Epithelial cell of prostate (primary cell): ENCODE measurements around the gene TUBAL3.
"Not testable (repeated sequence)": the region's sequence is repeated elsewhere in the genome, so short reads cannot be mapped to it uniquely, and the experiment has no call there.

Experiments
- DNase-seq: peaks from one replicate; pipeline ENCODE4 v3.0.0-alpha.2; 2011; ENCODE audit warnings: low read depth, low spot score
- H3K27ac ChIP-seq: fragments of 450-650 bp; 2 replicates; pipeline ENCODE4 v1.5.1; 2017; ENCODE audit warnings: mild to moderate bottlenecking

TUBAL3 gene

GRCh38 chr10:5387169-5387568 lies 17.5 kb downstream of the TUBAL3 start:
- H3K27ac ChIP-seq = no peak overlapping the region
- DNase-seq = no peak

GRCh38 chr10:5385224-5385623 lies 19.4 kb downstream of the TUBAL3 start:
- DNase-seq = no peak
- H3K27ac ChIP-seq = no peak overlapping the region

GRCh38 chr10:5381187-5381586 lies 23.4 kb downstream of the TUBAL3 start:
- no peak overlapping the region for H3K27ac ChIP-seq
- DNase-seq = no peak

- DNase-seq, H3K27ac ChIP-seq: not testable (repeated sequence)
Measured at GRCh38 chr10:5380395-5380794, 24.2 kb downstream of the TUBAL3 start.

- H3K27ac ChIP-seq, DNase-seq: not testable (repeated sequence)
Measured at GRCh38 chr10:5379202-5379601, 25.4 kb downstream of the TUBAL3 start.

- H3K27ac ChIP-seq = no peak overlapping the region
- no peak for DNase-seq
Measured at GRCh38 chr10:5376450-5376849, 28.2 kb downstream of the TUBAL3 start.

- DNase-seq = no peak
- no peak overlapping the region for H3K27ac ChIP-seq
Measured at GRCh38 chr10:5373891-5374611, 30.6 kb downstream of the TUBAL3 start.

- DNase-seq = no peak
- H3K27ac ChIP-seq = no peak overlapping the region
Measured at GRCh38 chr10:5373307-5373706, 31.3 kb downstream of the TUBAL3 start.

- no peak for DNase-seq
- no peak overlapping the region for H3K27ac ChIP-seq
Measured at GRCh38 chr10:5370493-5371352, 33.9 kb downstream of the TUBAL3 start.

- no peak for DNase-seq
Measured at GRCh38 chr10:5369362-5370158, 35.1 kb downstream of the TUBAL3 start.

GRCh38 chr10:5365928-5366327 lies 38.7 kb downstream of the TUBAL3 start:
- DNase-seq = no peak
- H3K27ac ChIP-seq = no peak overlapping the region

More at GRCh38 chr10:5369362-5370158, 35.1 kb downstream of the TUBAL3 start:
- H3K27ac ChIP-seq = no peak overlapping the region

GRCh38 chr10:5364890-5365338 lies 39.7 kb downstream of the TUBAL3 start, which contains the start of gene UCN3:
Gene UCN3 (plus strand): TSS chr10:5364966. CDS start chr10:5373721, 8,755 bp downstream.
- no peak within 1 kb of the TSS for H3K27ac ChIP-seq
- DNase-seq = no peak

GRCh38 chr10:5364374-5364773 lies 40.3 kb downstream of the TUBAL3 start:
- H3K27ac ChIP-seq = no peak overlapping the region
- DNase-seq = no peak

GRCh38 chr10:5362873-5363272 lies 41.8 kb downstream of the TUBAL3 start:
- DNase-seq = no peak
- no peak overlapping the region for H3K27ac ChIP-seq

GRCh38 chr10:5361966-5362365 lies 42.7 kb downstream of the TUBAL3 start:
- no peak overlapping the region for H3K27ac ChIP-seq
- DNase-seq = no peak

GRCh38 chr10:5360318-5360915 lies 44.2 kb downstream of the TUBAL3 start:
- no peak overlapping the region for H3K27ac ChIP-seq
- DNase-seq = no peak

GRCh38 chr10:5356302-5356763 lies 48.3 kb downstream of the TUBAL3 start:
- H3K27ac ChIP-seq = no peak overlapping the region
- no peak for DNase-seq

- no peak for DNase-seq
- H3K27ac ChIP-seq = no peak overlapping the region
Measured at GRCh38 chr10:5355594-5356301, 48.9 kb downstream of the TUBAL3 start.

- no peak for DNase-seq
- no peak overlapping the region for H3K27ac ChIP-seq
Measured at GRCh38 chr10:5354068-5354467, 50.6 kb downstream of the TUBAL3 start.
